Lower lobe of right lung (tissue), 2 donors: ENCODE measurements around the gene RAC3. TPM values are rescaled to one million over a fixed set of nuclear protein-coding genes. Genes with fewer than 3 reads are reported as not detected.

Source experiments
- ATAC-seq, 2 donors: fragments of 200-7000 bp; cut with Tn5 transposase; one replicate each; pipeline ENCODE4 v1.9.1; 2020 to 2022; ENCODE audit warnings: mild to moderate bottlenecking in 2 of 2, moderate library complexity in 2 of 2
- DNase-seq: peaks from one replicate; pipeline ENCODE4 v3.0.0-alpha.2; 2020
- H3K27ac ChIP-seq: fragments of 200-600 bp; one replicate; pipeline ENCODE4 v1.8.0; 2022
- H3K27me3 ChIP-seq: fragments of 200-600 bp; one replicate; pipeline ENCODE4 v1.8.0; 2022; ENCODE audit warnings: low read depth
- H3K36me3 ChIP-seq: fragments of 200-600 bp; one replicate; pipeline ENCODE4 v1.8.0; 2022; ENCODE audit warnings: mild to moderate bottlenecking
- H3K4me1 ChIP-seq: fragments of 200-600 bp; one replicate; pipeline ENCODE4 v1.8.0; 2022
- H3K4me3 ChIP-seq: fragments of 200-600 bp; one replicate; pipeline ENCODE4 v1.8.0; 2022; ENCODE audit warnings: mild to moderate bottlenecking
- H3K9me3 ChIP-seq: fragments of 200-600 bp; one replicate; pipeline ENCODE4 v1.8.0; 2022
- intact Hi-C: fragments of 100-400 bp; cut with DNase I; formaldehyde crosslinking; loops from one replicate; pipeline ENCODE4 v1.11.0; 2022
- total RNA-seq: library from RNA; stranded (reverse); fragmentation: NEBNext Ultra II Directional; extraction: Animal tissue kit (Norgen Biotek cat#: 25700); gene quantifications from one replicate; pipeline ENCODE4 v1.2.1, GENCODE V29; 2021
- TF ChIP-seq, protein P1 (sequence below): fragments of 200-600 bp; IDR thresholded peaks from one replicate; pipeline ENCODE4 v1.8.0; 2022; ENCODE audit warnings: antibody characterized with exemption, mild to moderate bottlenecking
- donor health status: DM: no; HTN: yes; CAD: no; lungs with severe emphysema.

RAC3 gene
- total RNA-seq, 1 donor from 2014 or later: 2.8 TPM

DNA sequence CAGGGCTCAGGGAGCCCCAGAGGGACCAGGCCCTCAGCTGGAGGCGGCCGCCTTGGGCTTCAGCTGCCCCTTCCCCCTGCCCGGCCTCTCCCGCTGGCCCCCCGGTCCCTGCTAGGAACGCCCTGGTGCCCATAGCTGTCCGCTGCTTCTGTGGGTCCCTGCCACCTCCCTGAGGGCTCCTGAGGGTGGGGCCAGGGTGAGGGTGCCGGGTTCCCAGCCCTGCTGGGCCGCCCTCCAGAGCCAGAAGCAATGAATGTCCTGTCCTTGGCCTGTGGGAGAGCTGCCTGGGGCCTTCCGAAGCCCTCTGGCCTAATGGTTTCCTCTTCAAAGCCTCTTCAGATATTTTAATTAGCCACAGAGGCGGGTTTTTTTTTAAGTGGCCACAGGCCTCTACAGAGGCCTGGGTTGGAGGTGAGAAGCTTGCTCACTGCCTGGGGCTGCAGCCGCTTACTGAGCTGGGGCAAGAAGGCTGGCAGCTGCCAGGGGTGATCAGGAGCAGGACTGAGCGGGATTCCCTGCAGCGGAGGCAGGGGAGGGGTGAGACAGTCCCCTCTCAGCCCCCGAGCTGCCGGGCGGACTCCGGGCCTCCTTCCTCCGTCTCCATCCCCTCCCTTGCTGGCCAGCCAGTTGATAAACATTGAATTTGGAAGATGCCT is 18.7 kb upstream of the RAC3 start:
- peak; percentile 64 to 76 for ATAC-seq

DNA sequence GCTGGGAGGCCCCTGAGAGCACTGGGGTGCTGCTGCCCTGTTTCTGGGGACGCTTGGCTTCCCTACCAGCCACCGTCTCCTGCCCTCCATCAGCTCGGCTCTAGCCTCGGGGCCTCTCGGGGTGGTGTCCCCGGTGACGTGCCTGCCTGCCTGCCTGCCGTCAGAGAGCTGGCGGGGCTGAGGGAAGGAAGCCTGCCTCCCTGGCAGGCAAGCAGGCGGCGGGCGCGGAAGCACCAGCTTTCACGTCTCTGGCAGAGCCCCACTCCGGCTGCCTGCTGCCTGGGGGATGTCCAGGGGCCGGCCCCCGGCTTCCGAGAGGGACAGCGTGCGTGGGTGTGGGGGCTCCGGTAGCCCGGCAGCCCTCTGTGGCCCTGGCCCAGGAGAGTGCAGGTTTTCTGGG is 18.1 kb upstream of the RAC3 start:
- peaks cover 10% of the 10 kb centered on the region for H3K36me3 ChIP-seq
- no peaks in the 10 kb centered on the region for H3K27me3 ChIP-seq
- TF ChIP-seq, protein P1, sequence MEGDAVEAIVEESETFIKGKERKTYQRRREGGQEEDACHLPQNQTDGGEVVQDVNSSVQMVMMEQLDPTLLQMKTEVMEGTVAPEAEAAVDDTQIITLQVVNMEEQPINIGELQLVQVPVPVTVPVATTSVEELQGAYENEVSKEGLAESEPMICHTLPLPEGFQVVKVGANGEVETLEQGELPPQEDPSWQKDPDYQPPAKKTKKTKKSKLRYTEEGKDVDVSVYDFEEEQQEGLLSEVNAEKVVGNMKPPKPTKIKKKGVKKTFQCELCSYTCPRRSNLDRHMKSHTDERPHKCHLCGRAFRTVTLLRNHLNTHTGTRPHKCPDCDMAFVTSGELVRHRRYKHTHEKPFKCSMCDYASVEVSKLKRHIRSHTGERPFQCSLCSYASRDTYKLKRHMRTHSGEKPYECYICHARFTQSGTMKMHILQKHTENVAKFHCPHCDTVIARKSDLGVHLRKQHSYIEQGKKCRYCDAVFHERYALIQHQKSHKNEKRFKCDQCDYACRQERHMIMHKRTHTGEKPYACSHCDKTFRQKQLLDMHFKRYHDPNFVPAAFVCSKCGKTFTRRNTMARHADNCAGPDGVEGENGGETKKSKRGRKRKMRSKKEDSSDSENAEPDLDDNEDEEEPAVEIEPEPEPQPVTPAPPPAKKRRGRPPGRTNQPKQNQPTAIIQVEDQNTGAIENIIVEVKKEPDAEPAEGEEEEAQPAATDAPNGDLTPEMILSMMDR: no peak
- H3K4me3 ChIP-seq: peak overlapping the region; percentile 31
- no peaks in the 10 kb centered on the region for H3K9me3 ChIP-seq
- ATAC-seq (peak; percentile 8 to 39), DNase-seq (no peak)
- H3K27ac ChIP-seq: peak overlapping the region; percentile 80
- intact Hi-C loops: no loop called here
- H3K4me1 ChIP-seq: peaks cover 14% of the 10 kb centered on the region

More for the DNA sequence above, 18.7 kb upstream of the RAC3 start:
- H3K4me1 ChIP-seq: peaks cover 8% of the 10 kb centered on the region
- DNase-seq: peak; percentile 83
- no peaks in the 10 kb centered on the region for H3K27me3 ChIP-seq
- peak overlapping the region; percentile 31 for H3K4me3 ChIP-seq
- TF ChIP-seq, protein P1: no peak
- peak overlapping the region; percentile 80 for H3K27ac ChIP-seq
- H3K36me3 ChIP-seq: peaks cover 10% of the 10 kb centered on the region
- intact Hi-C loops: no loop called here
- H3K9me3 ChIP-seq: no peaks in the 10 kb centered on the region

DNA sequence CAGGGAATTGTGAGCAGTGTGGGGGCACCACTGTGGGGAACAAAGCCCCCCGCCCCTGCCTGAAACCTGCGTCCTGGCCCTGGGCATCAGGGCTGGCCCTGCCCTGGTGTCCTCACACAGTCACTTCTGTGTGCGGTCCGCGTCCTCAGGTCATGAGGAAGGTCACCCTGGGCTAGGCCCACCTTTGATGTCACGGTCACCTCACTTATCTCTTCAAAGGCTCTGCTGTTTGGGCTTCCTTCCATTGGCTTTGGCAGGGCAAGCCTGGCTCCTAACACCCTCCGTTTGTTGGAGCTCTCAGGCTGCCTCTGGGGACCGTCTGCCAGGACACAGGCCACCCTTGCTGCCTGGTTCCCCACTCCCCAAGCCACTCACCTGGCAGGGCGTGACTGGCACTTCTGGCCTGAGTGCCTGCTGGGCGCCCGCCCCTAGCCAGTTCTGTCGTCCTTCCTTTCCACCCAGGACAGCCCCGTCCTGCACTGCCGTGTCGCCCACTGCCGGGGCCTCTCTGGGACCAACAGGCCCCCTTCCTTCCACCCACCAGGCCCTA is 17.6 kb upstream of the RAC3 start:
- peak overlapping the region; percentile 31 for H3K4me3 ChIP-seq
- peak; percentile 80 for DNase-seq

DNA sequence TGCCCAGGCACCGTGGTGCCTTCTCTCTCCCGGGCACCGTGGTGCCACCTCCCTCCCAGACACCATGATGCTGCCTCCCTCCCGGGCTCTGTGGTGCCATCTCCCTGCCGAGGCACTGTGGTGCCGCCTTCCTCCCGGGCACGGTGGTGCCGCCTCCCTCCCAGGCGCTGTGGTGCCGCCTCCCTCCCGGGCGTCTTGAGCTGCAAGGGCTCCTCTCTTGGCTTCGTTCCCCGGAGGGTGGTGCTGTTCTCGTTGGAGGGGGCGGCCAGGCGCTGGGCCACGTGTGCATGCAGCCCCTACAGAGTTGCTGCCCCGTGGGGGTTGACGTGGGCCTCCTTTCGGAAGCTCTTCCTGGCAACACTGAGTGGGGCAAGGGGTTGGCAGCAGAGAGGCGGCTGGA is 17.0 kb upstream of the RAC3 start:
- Histone ChIP-seq H3K9me3 (no peaks in the 10 kb centered on the region), H3K36me3 (peaks cover 10% of the 10 kb centered on the region), H3K4me1 (peaks cover 18% of the 10 kb centered on the region), H3K27ac (peak overlapping the region; percentile 80), H3K4me3 (peak overlapping the region; percentile 31), H3K27me3 (no peaks in the 10 kb centered on the region)
- ATAC-seq (peak; percentile 29 to 34), DNase-seq (no peak)
- intact Hi-C loops: no loop called here
- TF ChIP-seq, protein P1: no peak

More for the DNA sequence above, 17.6 kb upstream of the RAC3 start:
- Histone ChIP-seq H3K27ac (peak overlapping the region; percentile 80), H3K4me1 (peaks cover 15% of the 10 kb centered on the region), H3K36me3 (peaks cover 10% of the 10 kb centered on the region), H3K9me3 (no peaks in the 10 kb centered on the region), H3K27me3 (no peaks in the 10 kb centered on the region)
- intact Hi-C loops: no loop called here
- TF ChIP-seq, protein P1: no peak
- ATAC-seq: peak; percentile 55 to 65

GRCh38 chr17:82014971-82015310 is 16.5 kb upstream of the RAC3 start:
- peaks cover 23% of the 10 kb centered on the region for H3K4me1 ChIP-seq
- TF ChIP-seq, protein P1: no peak

More at GRCh38 chr17:82014971-82015310, 16.5 kb upstream of the RAC3 start:
- no peak for DNase-seq
- H3K9me3 ChIP-seq: no peaks in the 10 kb centered on the region
- H3K4me3 ChIP-seq: no peak overlapping the region
- intact Hi-C loops: no loop called here
- no peaks in the 10 kb centered on the region for H3K27me3 ChIP-seq
- peaks cover 10% of the 10 kb centered on the region for H3K36me3 ChIP-seq
- H3K27ac ChIP-seq: no peak overlapping the region
- ATAC-seq: no peak
